ENCODE measurements around the gene TRAPPC14.
"Not testable (repeated sequence)": the region's sequence is repeated elsewhere in the genome, so short reads cannot be mapped to it uniquely, and the experiment has no call there.

GRCh38 chr7:100195901-100196322 lies 37.4 kb upstream of the TRAPPC14 start:
- TF ChIP-seq GATA2 (CRISPR knock-in tag; IDR thresholded peaks at IDR 0.05); PCBP2 (IDR thresholded peaks at IDR 0.05; ENCODE audit: low read depth, low read length, poor library complexity, severe bottlenecking); POLR2A (conservative IDR thresholded peaks at IDR 0.05); SMAD1 (IDR thresholded peaks at IDR 0.05; ENCODE audit: low read depth, low read length, partially characterized antibody); RFX5 (IDR thresholded peaks at IDR 0.05; ENCODE audit: low read depth, low read length); CREB1 (IDR thresholded peaks at IDR 0.05); CREB1 (CRISPR knock-in tag; IDR thresholded peaks at IDR 0.05); HDGF (IDR thresholded peaks at IDR 0.05): not testable (repeated sequence)
- TF ChIP-seq, protein P1, sequence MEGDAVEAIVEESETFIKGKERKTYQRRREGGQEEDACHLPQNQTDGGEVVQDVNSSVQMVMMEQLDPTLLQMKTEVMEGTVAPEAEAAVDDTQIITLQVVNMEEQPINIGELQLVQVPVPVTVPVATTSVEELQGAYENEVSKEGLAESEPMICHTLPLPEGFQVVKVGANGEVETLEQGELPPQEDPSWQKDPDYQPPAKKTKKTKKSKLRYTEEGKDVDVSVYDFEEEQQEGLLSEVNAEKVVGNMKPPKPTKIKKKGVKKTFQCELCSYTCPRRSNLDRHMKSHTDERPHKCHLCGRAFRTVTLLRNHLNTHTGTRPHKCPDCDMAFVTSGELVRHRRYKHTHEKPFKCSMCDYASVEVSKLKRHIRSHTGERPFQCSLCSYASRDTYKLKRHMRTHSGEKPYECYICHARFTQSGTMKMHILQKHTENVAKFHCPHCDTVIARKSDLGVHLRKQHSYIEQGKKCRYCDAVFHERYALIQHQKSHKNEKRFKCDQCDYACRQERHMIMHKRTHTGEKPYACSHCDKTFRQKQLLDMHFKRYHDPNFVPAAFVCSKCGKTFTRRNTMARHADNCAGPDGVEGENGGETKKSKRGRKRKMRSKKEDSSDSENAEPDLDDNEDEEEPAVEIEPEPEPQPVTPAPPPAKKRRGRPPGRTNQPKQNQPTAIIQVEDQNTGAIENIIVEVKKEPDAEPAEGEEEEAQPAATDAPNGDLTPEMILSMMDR (IDR thresholded peaks at IDR 0.05 in 2 of 3, conservative IDR thresholded peaks at IDR 0.05 in 1 of 3; ENCODE audit: insufficient read depth in 2 of 3, low read depth in 1 of 3, low read length in 3 of 3): not testable (repeated sequence)
